Gastroesophageal sphincter (tissue), 4 donors: ENCODE data around the gene ARHGEF10L. TPM values are rescaled to one million over a fixed set of nuclear protein-coding genes. Genes with fewer than 3 reads are reported as not detected.

Experiments used
- ATAC-seq: fragments of 150-250 bp; one replicate; pipeline ENCODE4 v1.9.1; 2016; ENCODE audit warnings: mild to moderate bottlenecking, moderate library complexity
- H3K27ac ChIP-seq, 4 donors: fragments of 200-600 bp; sonication (generic) in 3 of 4; 1 replicate in 3 of 4; 2 replicates in 1 of 4; pipeline ENCODE4 v1.5.1; 2016 to 2019
- H3K27me3 ChIP-seq: fragments of 200-600 bp; sonication (generic); one replicate; pipeline ENCODE4 v1.5.1; 2019
- H3K36me3 ChIP-seq, 2 donors: fragments of 200-600 bp; sonication (generic); one replicate each; pipeline ENCODE4 v1.5.1; 2019; ENCODE audit warnings: control low read depth in 1 of 2
- H3K4me1 ChIP-seq, 3 donors: fragments of 200-600 bp; sonication (generic); 1 replicate in 2 of 3; 2 replicates in 1 of 3; pipeline ENCODE4 v1.5.1; 2016 to 2019; ENCODE audit warnings: control low read depth in 2 of 3
- H3K4me3 ChIP-seq, 2 donors: fragments of 200-600 bp; sonication (generic); one replicate each; pipeline ENCODE4 v1.5.1; 2019; ENCODE audit warnings: mild to moderate bottlenecking in 1 of 2, moderate library complexity in 1 of 2
- H3K9me3 ChIP-seq, 3 donors: fragments of 200-600 bp; sonication (generic); one replicate each; pipeline ENCODE4 v1.5.1; 2017 to 2019; ENCODE audit warnings: control low read depth in 2 of 3
- EP300 ChIP-seq: sonication (generic); formaldehyde crosslinking; IDR thresholded peaks from one replicate; pipeline ENCODE4 v1.6.1; 2017; ENCODE audit warnings: antibody characterized with exemption, mild to moderate bottlenecking
- POLR2A ChIP-seq, 2 donors: fragments of 450-650 bp; IDR thresholded peaks; one replicate each; pipeline ENCODE4 v1.6.1; 2017; ENCODE audit warnings: antibody characterized with exemption in 2 of 2, mild to moderate bottlenecking in 2 of 2, moderate library complexity in 1 of 2
- POLR2AphosphoS5 ChIP-seq: sonication (generic); formaldehyde crosslinking; IDR thresholded peaks from one replicate; pipeline ENCODE4 v1.6.1; 2017; ENCODE audit warnings: antibody characterized with exemption
- whole genome bisulfite sequencing, 2 donors: methylation state at CpG; one replicate each; pipeline ENCODE4 v1.1.5; 2018; ENCODE audit warnings: low coverage in 1 of 2; 5-methylcytosine and 5-hydroxymethylcytosine counted together
- total RNA-seq, 4 donors: library from RNA; depleted of rRNA; stranded (reverse); fragments of >200 nt; gene quantifications; one replicate each; pipeline ENCODE4 v1.1.0, GENCODE V29; 2016
- TF ChIP-seq, protein P1 (sequence below), 4 experiments: fragments of 200-600 bp in 2 of 4; fragments of 450-650 bp in 2 of 4; sonication (generic) in 1 of 4; IDR thresholded peaks; one replicate each; pipeline ENCODE4 v1.5.1; 2017 to 2019; ENCODE audit warnings: antibody characterized with exemption in 4 of 4, mild to moderate bottlenecking in 2 of 4, moderate library complexity in 2 of 4

Gene ARHGEF10L
- total RNA-seq, 4 donors from 2014 or later, result 50.9 to 97.0 (median 80.3) TPM

DNA sequence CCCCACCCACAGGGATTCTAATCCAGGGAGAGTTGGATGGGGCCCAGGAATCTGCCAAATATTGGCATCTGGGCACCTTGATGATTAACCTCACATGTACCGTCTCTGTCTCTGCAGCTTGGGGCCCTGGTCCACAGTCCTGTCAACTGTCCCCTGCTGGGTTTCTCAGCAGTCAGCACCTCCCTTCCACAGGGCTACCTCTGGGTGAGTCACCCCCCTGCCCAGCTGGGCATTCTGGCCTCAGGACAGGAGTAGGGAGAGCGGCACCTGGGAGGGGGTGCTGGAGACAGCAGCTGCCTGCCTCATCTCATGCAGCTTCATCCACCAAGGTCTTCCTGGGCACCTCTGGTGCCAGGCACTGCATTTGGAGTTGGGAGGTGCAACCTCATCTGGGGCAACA lies 115.0 kb downstream of the ARHGEF10L start:
- ATAC-seq, result no peak
- H3K36me3 ChIP-seq, result peaks cover 0 to 100% of the 10 kb centered on the region in 2 donors
- no peak overlapping the region for H3K4me3 ChIP-seq
- peaks cover 0 to 14% (median 0%) of the 10 kb centered on the region in 3 donors for H3K4me1 ChIP-seq
- H3K27me3 ChIP-seq, result no peaks in the 10 kb centered on the region
- TF ChIP-seq POLR2A (IDR thresholded peaks at IDR 0.05), result no peak
- TF ChIP-seq POLR2AphosphoS5, result no peak
- TF ChIP-seq EP300, result no peak
- TF ChIP-seq, protein P1, sequence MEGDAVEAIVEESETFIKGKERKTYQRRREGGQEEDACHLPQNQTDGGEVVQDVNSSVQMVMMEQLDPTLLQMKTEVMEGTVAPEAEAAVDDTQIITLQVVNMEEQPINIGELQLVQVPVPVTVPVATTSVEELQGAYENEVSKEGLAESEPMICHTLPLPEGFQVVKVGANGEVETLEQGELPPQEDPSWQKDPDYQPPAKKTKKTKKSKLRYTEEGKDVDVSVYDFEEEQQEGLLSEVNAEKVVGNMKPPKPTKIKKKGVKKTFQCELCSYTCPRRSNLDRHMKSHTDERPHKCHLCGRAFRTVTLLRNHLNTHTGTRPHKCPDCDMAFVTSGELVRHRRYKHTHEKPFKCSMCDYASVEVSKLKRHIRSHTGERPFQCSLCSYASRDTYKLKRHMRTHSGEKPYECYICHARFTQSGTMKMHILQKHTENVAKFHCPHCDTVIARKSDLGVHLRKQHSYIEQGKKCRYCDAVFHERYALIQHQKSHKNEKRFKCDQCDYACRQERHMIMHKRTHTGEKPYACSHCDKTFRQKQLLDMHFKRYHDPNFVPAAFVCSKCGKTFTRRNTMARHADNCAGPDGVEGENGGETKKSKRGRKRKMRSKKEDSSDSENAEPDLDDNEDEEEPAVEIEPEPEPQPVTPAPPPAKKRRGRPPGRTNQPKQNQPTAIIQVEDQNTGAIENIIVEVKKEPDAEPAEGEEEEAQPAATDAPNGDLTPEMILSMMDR (IDR thresholded peaks at IDR 0.05), result no peak
- H3K27ac ChIP-seq, result peak overlapping the region in 1 of 4 donors; percentile 7
- no peaks in the 10 kb centered on the region for H3K9me3 ChIP-seq
- no CpG with 5 or more reads among the region's 2 CpGs for WGBS, 2 donors

- Histone ChIP-seq H3K4me3 (no peak overlapping the region), H3K36me3 (peaks cover 0 to 100% of the 10 kb centered on the region in 2 donors), H3K27ac (no peak overlapping the region), H3K4me1 (peaks cover 0 to 14% (median 0%) of the 10 kb centered on the region in 3 donors), H3K27me3 (no peaks in the 10 kb centered on the region), H3K9me3 (no peaks in the 10 kb centered on the region)
- TF ChIP-seq EP300, result no peak
- no peak for TF ChIP-seq POLR2AphosphoS5
- TF ChIP-seq, protein P1 (IDR thresholded peaks at IDR 0.05), result no peak
- 95 to 100% methylated on average over 1 of the region's 1 CpG for WGBS, 2 donors
- ATAC-seq, result no peak
Measured at GRCh38 chr1:17655169-17655568, 115.7 kb downstream of the ARHGEF10L start.

GRCh38 chr1:17655922-17656321 lies 116.4 kb downstream of the ARHGEF10L start:
- Histone ChIP-seq H3K4me3 (no peak overlapping the region), H3K27ac (no peak overlapping the region), H3K27me3 (no peaks in the 10 kb centered on the region), H3K9me3 (no peaks in the 10 kb centered on the region), H3K4me1 (peaks cover 0 to 14% (median 0%) of the 10 kb centered on the region in 3 donors), H3K36me3 (peaks cover 0 to 100% of the 10 kb centered on the region in 2 donors)
- no peak for ATAC-seq
- no peak for TF ChIP-seq EP300
- no peak for TF ChIP-seq POLR2A (IDR thresholded peaks at IDR 0.05)
- TF ChIP-seq, protein P1 (IDR thresholded peaks at IDR 0.05), result no peak
- no peak for TF ChIP-seq POLR2AphosphoS5
- 80 to 100% methylated on average over 2 to 4 of the region's 15 CpGs for WGBS, 2 donors

DNA sequence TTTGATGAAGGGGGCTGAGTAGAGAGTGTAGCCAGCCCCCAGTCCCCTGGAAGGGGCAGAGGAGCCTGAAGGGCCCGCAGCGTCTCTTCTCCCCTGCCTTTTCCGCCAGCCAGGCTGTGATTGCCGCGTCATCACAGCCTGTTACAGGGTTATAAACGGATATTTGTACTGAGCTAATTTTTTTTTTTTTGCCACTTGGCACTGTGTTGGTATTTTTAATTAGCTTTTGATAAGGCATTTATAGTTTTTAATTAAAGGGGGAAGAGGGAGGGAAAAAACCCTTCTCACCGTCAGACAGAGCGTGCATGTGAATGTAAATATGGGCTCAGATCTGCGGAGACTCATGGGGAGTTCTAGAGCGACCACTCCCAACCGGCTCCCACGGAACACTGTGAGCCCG lies 117.9 kb downstream of the ARHGEF10L start:
- H3K4me1 ChIP-seq, result peaks cover 0 to 14% (median 0%) of the 10 kb centered on the region in 3 donors
- H3K9me3 ChIP-seq, result no peaks in the 10 kb centered on the region
- TF ChIP-seq EP300, result no peak
- TF ChIP-seq POLR2A (IDR thresholded peaks at IDR 0.05), result no peak
- no peak for TF ChIP-seq POLR2AphosphoS5
- TF ChIP-seq, protein P1 (IDR thresholded peaks at IDR 0.05), result no peak
- no peak overlapping the region for H3K27ac ChIP-seq
- H3K4me3 ChIP-seq, result no peak overlapping the region
- 78 to 97% methylated on average over 5 to 8 of the region's 13 CpGs for WGBS, 2 donors
- H3K36me3 ChIP-seq, result peaks cover 0 to 97% of the 10 kb centered on the region in 2 donors
- H3K27me3 ChIP-seq, result no peaks in the 10 kb centered on the region
- ATAC-seq, result no peak

DNA sequence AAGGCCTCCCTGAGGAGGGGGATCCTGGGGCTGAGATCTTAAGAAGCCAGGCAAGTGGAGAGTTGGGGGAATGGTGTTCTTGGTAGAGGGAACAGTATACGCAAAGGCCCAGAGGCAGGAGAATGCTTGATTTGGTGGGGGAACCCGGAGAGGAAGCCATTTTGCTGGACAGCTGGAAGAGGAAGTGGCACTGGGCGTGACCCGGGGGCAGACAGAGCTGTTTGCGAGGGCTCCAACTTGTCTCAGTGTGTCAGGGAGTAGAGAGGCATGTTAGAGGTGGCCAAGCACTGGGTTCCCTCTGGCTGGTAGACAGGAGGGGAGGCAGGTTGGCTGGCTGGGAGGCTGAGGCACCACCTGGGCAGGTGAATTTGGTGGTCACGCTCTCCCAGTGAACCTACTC lies 119.3 kb downstream of the ARHGEF10L start:
- no peaks in the 10 kb centered on the region for H3K9me3 ChIP-seq
- H3K4me3 ChIP-seq, result no peak overlapping the region
- H3K36me3 ChIP-seq, result peaks cover 0 to 97% of the 10 kb centered on the region in 2 donors
- TF ChIP-seq, protein P1 (IDR thresholded peaks at IDR 0.05), result no peak
- TF ChIP-seq POLR2AphosphoS5, result no peak
- TF ChIP-seq POLR2A (IDR thresholded peaks at IDR 0.05), result no peak
- TF ChIP-seq EP300, result no peak
- ATAC-seq, result no peak
- peaks cover 0 to 5% (median 0%) of the 10 kb centered on the region in 3 donors for H3K4me1 ChIP-seq
- no peak overlapping the region for H3K27ac ChIP-seq
- H3K27me3 ChIP-seq, result no peaks in the 10 kb centered on the region
- 87 to 92% methylated on average over 5 of the region's 6 CpGs for WGBS, 2 donors
